ENCODE results near the gene DMXL1. TPM values are rescaled to one million over a fixed set of nuclear protein-coding genes. Genes with fewer than 3 reads are reported as not detected.

Gene DMXL1
- polyA plus RNA-seq, 2 of the 4 experiments (the other 2 are of a cell fraction) = 8.4 to 28.8 TPM

DNA sequence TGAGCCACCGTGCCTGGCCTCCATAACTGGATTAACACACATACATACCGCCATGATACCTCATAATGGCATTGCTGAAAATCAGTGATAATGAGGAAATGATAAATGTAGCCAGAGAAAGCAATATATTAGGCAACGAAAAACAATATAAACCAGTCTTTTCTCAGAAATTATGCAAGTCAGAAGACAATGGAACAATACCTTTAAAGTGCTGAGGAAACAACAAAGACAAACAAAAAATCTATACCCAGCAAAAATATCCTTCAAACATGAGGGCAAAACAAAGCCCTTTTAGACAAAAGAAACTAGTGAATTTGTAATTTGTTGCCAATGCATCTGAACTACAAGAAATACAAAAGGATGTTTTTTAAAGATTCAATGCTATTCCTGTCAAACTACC lies 186.7 kb downstream of the DMXL1 start:
- ChIA-PET POLR2A (interaction anchor here (1.6 kb wide), 1 partner anchor 269 kb away, joined by 3 read pairs; the partner anchor contains the start of gene DTWD2), CTCF (no interaction called here)
- no peak for FAIRE-seq
- TF ChIP-seq HOXA7 (CRISPR knock-in tag; IDR thresholded peaks at IDR 0.05) (no peak), EHF (CRISPR knock-in tag; IDR thresholded peaks at IDR 0.05) (no peak)
- TF ChIP-seq, protein P1, sequence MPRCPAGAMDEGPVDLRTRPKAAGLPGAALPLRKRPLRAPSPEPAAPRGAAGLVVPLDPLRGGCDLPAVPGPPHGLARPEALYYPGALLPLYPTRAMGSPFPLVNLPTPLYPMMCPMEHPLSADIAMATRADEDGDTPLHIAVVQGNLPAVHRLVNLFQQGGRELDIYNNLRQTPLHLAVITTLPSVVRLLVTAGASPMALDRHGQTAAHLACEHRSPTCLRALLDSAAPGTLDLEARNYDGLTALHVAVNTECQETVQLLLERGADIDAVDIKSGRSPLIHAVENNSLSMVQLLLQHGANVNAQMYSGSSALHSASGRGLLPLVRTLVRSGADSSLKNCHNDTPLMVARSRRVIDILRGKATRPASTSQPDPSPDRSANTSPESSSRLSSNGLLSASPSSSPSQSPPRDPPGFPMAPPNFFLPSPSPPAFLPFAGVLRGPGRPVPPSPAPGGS (IDR thresholded peaks at IDR 0.05) = no peak
- 50% methylated on average over 3 of the region's 3 CpGs for WGBS (ENCODE audit: missing lambda C conversion rate)
- ATAC-seq = no peak
- no peak overlapping the region for H3K27ac ChIP-seq
- H3K9me3 ChIP-seq = peaks cover 53% of the 10 kb centered on the region
- no peak for DNase-seq (ENCODE audit: low read depth in 1 of 2, low spot score in 1 of 2)
- no peak overlapping the region for H3K4me2 ChIP-seq
- H3K4me3 ChIP-seq = no peak overlapping the region
- no peaks in the 10 kb centered on the region for H3K4me1 ChIP-seq

DNA sequence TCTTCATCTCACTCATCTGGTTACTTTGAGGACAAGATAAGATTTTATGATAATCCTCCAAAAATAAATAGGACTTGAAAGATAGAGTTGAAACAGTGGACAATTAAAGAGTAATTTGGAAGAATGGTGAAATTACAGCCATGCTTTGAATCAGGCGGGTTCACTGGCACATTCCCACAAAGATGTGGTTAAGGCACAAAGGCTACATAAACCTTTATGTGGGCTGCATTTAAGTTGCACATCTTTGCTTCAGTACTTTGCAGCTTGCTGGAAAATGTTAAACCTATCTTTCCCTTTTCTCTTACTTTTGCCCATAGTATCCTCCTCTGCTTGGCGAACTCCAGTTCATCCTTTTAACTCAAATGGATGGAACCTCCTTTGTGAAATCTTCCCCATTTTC lies 192.8 kb downstream of the DMXL1 start:
- ATAC-seq (no peak), DNase-seq (ENCODE audit: low read depth in 1 of 2, low spot score in 1 of 2) (no peak), FAIRE-seq (no peak)
- Histone ChIP-seq H3K27ac (no peak overlapping the region), H3K4me2 (no peak overlapping the region), H3K4me3 (no peak overlapping the region), H3K4me1 (0 out of 3 replicates have a peak, but pooled peaks cover 2% of the 10 kb centered on the region), H3K9me3 (peaks cover 55% of the 10 kb centered on the region)
- ChIA-PET CTCF (interaction anchor here (2.2 kb wide), 1 partner anchor 148 kb away, joined by 10 read pairs; no protein-coding TSS in a partner anchor), POLR2A (no interaction called here)
- TF ChIP-seq USF2 (IDR thresholded peaks at IDR 0.05) (no peak), NFE2L2 (conservative IDR thresholded peaks at IDR 0.05; ENCODE audit: low read length) (no peak), MAZ (IDR thresholded peaks at IDR 0.05; ENCODE audit: borderline replicate concordance, low read depth, low read length) (no peak), POLR2AphosphoS2 (conservative IDR thresholded peaks at IDR 0.05; ENCODE audit: low read length) (no peak), JUN (IDR thresholded peaks at IDR 0.05) (no peak), EHMT2 (IDR thresholded peaks at IDR 0.05; ENCODE audit: low read depth) (no peak), EHF (CRISPR knock-in tag; IDR thresholded peaks at IDR 0.05) (no peak), TFCP2L1 (CRISPR knock-in tag; IDR thresholded peaks at IDR 0.05) (no peak)
- TF ChIP-seq, protein P2, sequence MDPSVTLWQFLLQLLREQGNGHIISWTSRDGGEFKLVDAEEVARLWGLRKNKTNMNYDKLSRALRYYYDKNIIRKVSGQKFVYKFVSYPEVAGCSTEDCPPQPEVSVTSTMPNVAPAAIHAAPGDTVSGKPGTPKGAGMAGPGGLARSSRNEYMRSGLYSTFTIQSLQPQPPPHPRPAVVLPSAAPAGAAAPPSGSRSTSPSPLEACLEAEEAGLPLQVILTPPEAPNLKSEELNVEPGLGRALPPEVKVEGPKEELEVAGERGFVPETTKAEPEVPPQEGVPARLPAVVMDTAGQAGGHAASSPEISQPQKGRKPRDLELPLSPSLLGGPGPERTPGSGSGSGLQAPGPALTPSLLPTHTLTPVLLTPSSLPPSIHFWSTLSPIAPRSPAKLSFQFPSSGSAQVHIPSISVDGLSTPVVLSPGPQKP (IDR thresholded peaks at IDR 0.05; ENCODE audit: low read depth, low read length) = no peak
- TF ChIP-seq, protein P1 (IDR thresholded peaks at IDR 0.05) = no peak
- TF ChIP-seq, protein P3, sequence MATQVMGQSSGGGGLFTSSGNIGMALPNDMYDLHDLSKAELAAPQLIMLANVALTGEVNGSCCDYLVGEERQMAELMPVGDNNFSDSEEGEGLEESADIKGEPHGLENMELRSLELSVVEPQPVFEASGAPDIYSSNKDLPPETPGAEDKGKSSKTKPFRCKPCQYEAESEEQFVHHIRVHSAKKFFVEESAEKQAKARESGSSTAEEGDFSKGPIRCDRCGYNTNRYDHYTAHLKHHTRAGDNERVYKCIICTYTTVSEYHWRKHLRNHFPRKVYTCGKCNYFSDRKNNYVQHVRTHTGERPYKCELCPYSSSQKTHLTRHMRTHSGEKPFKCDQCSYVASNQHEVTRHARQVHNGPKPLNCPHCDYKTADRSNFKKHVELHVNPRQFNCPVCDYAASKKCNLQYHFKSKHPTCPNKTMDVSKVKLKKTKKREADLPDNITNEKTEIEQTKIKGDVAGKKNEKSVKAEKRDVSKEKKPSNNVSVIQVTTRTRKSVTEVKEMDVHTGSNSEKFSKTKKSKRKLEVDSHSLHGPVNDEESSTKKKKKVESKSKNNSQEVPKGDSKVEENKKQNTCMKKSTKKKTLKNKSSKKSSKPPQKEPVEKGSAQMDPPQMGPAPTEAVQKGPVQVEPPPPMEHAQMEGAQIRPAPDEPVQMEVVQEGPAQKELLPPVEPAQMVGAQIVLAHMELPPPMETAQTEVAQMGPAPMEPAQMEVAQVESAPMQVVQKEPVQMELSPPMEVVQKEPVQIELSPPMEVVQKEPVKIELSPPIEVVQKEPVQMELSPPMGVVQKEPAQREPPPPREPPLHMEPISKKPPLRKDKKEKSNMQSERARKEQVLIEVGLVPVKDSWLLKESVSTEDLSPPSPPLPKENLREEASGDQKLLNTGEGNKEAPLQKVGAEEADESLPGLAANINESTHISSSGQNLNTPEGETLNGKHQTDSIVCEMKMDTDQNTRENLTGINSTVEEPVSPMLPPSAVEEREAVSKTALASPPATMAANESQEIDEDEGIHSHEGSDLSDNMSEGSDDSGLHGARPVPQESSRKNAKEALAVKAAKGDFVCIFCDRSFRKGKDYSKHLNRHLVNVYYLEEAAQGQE (IDR thresholded peaks at IDR 0.05) = no peak
- WGBS (ENCODE audit: missing lambda C conversion rate) = 81% methylated on average over 2 of the region's 2 CpGs

- Histone ChIP-seq H3K4me3 (no peak overlapping the region), H3K4me1 (0 out of 3 replicates have a peak, but pooled peaks cover 2% of the 10 kb centered on the region), H3K9me3 (peaks cover 50% of the 10 kb centered on the region), H3K27ac (no peak overlapping the region), H3K4me2 (no peak overlapping the region)
- ChIA-PET CTCF (interaction anchor here (2.2 kb wide), 1 partner anchor 148 kb away, joined by 10 read pairs; no protein-coding TSS in a partner anchor), POLR2A (no interaction called here)
- DNase-seq (ENCODE audit: low read depth in 1 of 2, low spot score in 1 of 2) = no peak
- WGBS (ENCODE audit: missing lambda C conversion rate) = 0% methylated on average over 1 of the region's 1 CpG
- FAIRE-seq = no peak
- ATAC-seq = no peak
- TF ChIP-seq ATOH8 (CRISPR knock-in tag; IDR thresholded peaks at IDR 0.05; ENCODE audit: low read depth) = no peak
- TF ChIP-seq RFX5 (IDR thresholded peaks at IDR 0.05) = no peak
- no peak for TF ChIP-seq CBX2 (IDR thresholded peaks at IDR 0.05; ENCODE audit: borderline replicate concordance, low read depth)
- TF ChIP-seq HMGXB4 (CRISPR knock-in tag; IDR thresholded peaks at IDR 0.05; ENCODE audit: borderline replicate concordance) = no peak
- TF ChIP-seq E2F6 (IDR thresholded peaks at IDR 0.05; ENCODE audit: borderline replicate concordance, low read depth) = no peak
- TF ChIP-seq HOXA7 (CRISPR knock-in tag; IDR thresholded peaks at IDR 0.05) = no peak
- no peak for TF ChIP-seq GATA3 (IDR thresholded peaks at IDR 0.05; ENCODE audit: borderline replicate concordance)
These were observed 193.3 kb downstream of the DMXL1 start for GRCh38 chr5:119264186-119264585.

Measured in A549 (cell line).